Measurements from ENCODE around the gene GTF2A1.

DNA sequence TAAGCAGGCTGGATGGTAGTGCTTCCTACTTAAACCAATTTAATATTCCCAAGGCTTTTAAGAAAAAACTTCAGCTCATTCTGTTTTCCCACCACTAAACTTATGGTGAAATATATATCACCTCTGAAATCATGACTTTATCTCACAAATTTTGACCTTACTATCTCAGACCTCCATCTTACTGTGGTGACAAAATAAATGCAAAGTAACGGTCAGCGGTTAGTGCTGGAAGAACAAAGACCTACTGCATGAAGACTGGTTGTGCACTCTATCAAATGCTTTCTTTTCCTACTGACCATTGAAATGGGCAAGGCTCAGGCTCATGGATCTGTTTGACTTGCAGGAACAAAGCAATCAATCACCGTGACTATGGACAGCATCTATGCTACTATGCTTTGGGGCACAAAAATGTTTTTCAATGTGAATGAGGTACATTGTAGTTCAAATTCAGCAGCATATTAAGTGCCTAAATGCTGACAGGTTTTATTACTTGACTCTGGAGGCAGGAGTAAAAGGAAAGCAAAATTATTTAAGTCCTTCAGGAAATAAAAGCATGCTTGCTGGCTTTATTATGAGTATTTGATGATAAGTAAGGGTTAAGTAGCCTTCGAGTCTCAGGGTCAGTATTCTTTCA, 43.1 kb upstream of the GTF2A1 start:
- TF ChIP-seq, protein P1, sequence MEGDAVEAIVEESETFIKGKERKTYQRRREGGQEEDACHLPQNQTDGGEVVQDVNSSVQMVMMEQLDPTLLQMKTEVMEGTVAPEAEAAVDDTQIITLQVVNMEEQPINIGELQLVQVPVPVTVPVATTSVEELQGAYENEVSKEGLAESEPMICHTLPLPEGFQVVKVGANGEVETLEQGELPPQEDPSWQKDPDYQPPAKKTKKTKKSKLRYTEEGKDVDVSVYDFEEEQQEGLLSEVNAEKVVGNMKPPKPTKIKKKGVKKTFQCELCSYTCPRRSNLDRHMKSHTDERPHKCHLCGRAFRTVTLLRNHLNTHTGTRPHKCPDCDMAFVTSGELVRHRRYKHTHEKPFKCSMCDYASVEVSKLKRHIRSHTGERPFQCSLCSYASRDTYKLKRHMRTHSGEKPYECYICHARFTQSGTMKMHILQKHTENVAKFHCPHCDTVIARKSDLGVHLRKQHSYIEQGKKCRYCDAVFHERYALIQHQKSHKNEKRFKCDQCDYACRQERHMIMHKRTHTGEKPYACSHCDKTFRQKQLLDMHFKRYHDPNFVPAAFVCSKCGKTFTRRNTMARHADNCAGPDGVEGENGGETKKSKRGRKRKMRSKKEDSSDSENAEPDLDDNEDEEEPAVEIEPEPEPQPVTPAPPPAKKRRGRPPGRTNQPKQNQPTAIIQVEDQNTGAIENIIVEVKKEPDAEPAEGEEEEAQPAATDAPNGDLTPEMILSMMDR (IDR thresholded peaks at IDR 0.05 in 4 of 5, conservative IDR thresholded peaks at IDR 0.05 in 1 of 5) = no peak
- TF ChIP-seq POLR2A (IDR thresholded peaks at IDR 0.05) = no peak
